H9 (cell line): Measurements from ENCODE around the gene MARCHF10. TPM values are rescaled to one million over a fixed set of nuclear protein-coding genes. Genes with fewer than 3 reads are reported as not detected.

ENCODE experiments used
- DNase-seq: peaks from one replicate; pipeline ENCODE4 v3.0.0-alpha.2; 2017
- H2AFZ ChIP-seq: one replicate; pipeline ENCODE4 v1.6.1; 2013; ENCODE audit warnings: mild to moderate bottlenecking, low read length, control low read depth, moderate library complexity
- H2AK5ac ChIP-seq: 2 replicates; pipeline ENCODE4 v1.6.1; 2013; ENCODE audit warnings: low read length, control low read depth, mixed read lengths; ENCODE audit not compliant: insufficient read length
- H2BK120ac ChIP-seq: one replicate; pipeline ENCODE4 v1.6.1; 2013; ENCODE audit warnings: low read depth, mild to moderate bottlenecking, low read length, control low read depth, inconsistent platforms; ENCODE audit not compliant: poor library complexity, severe bottlenecking
- H2BK12ac ChIP-seq: 2 replicates; pipeline ENCODE4 v1.6.1; 2013; ENCODE audit warnings: low read length, control low read depth, mixed read lengths, low read depth; ENCODE audit not compliant: insufficient read length
- H2BK15ac ChIP-seq: 2 replicates; pipeline ENCODE4 v1.6.1; 2013; ENCODE audit warnings: low read depth, low read length, control low read depth
- H2BK20ac ChIP-seq: one replicate; pipeline ENCODE4 v1.6.1; 2013; ENCODE audit warnings: low read depth, mild to moderate bottlenecking, low read length, control low read depth, inconsistent platforms; ENCODE audit not compliant: poor library complexity, severe bottlenecking
- H2BK5ac ChIP-seq: 2 replicates; pipeline ENCODE4 v1.6.1; 2013; ENCODE audit warnings: low read length, control low read depth, mixed read lengths; ENCODE audit not compliant: insufficient read length
- H3K14ac ChIP-seq: 2 replicates; pipeline ENCODE4 v1.6.1; 2013; ENCODE audit warnings: low read length, control low read depth; ENCODE audit not compliant: insufficient read depth
- H3K18ac ChIP-seq: 2 replicates; pipeline ENCODE4 v1.6.1; 2013; ENCODE audit warnings: low read depth, mild to moderate bottlenecking, mixed read lengths, low read length, control low read depth; ENCODE audit not compliant: insufficient read length
- H3K23ac ChIP-seq: 2 replicates; pipeline ENCODE4 v1.6.1; 2013; ENCODE audit warnings: low read length, control low read depth, mixed read lengths, low read depth; ENCODE audit not compliant: insufficient read length
- H3K23me2 ChIP-seq: 2 replicates; pipeline ENCODE4 v1.6.1; 2013; ENCODE audit warnings: low read depth, mild to moderate bottlenecking, mixed read lengths, low read length, control low read depth; ENCODE audit not compliant: insufficient read length, poor library complexity, severe bottlenecking
- H3K27ac ChIP-seq: 2 replicates; pipeline ENCODE4 v1.5.1; 2013; ENCODE audit warnings: low read length, control low read depth, mixed read lengths, low read depth; ENCODE audit not compliant: insufficient read length
- H3K27me3 ChIP-seq: 2 replicates; pipeline ENCODE4 v1.6.1; 2013; ENCODE audit warnings: low read length, control low read depth, inconsistent platforms; ENCODE audit not compliant: insufficient read depth
- H3K4ac ChIP-seq: 2 replicates; pipeline ENCODE4 v1.6.1; 2013; ENCODE audit warnings: low read depth, mild to moderate bottlenecking, control low read depth, inconsistent platforms, low read length, moderate library complexity
- H3K4me1 ChIP-seq: 2 replicates; pipeline ENCODE4 v1.6.1; 2013; ENCODE audit warnings: low read length, control low read depth, inconsistent platforms; ENCODE audit not compliant: insufficient read depth
- H3K4me2 ChIP-seq: 2 replicates; pipeline ENCODE4 v1.6.1; 2013; ENCODE audit warnings: low read length, control low read depth, mixed read lengths; ENCODE audit not compliant: insufficient read length, insufficient read depth
- H3K56ac ChIP-seq: 2 replicates; pipeline ENCODE4 v1.6.1; 2013; ENCODE audit warnings: low read depth, mild to moderate bottlenecking, mixed read lengths, low read length, control low read depth; ENCODE audit not compliant: insufficient read length
- H3K79me1 ChIP-seq: 2 replicates; pipeline ENCODE4 v1.6.1; 2013; ENCODE audit warnings: low read depth, mild to moderate bottlenecking, moderate library complexity, low read length, control low read depth, inconsistent platforms; ENCODE audit not compliant: insufficient read depth, poor library complexity, severe bottlenecking
- H3K79me2 ChIP-seq: 2 replicates; pipeline ENCODE4 v1.6.1; 2013; ENCODE audit warnings: low read length, control low read depth, inconsistent platforms; ENCODE audit not compliant: insufficient read depth
- H3K9ac ChIP-seq: 2 replicates; pipeline ENCODE4 v1.6.1; 2013; ENCODE audit warnings: low read length, control low read depth, mixed read lengths; ENCODE audit not compliant: insufficient read length; ENCODE audit errors: extremely low read depth
- H3K9me3 ChIP-seq: one replicate; pipeline ENCODE4 v1.6.1; 2013; ENCODE audit warnings: low read depth, low read length, inconsistent platforms; ENCODE audit not compliant: control insufficient read depth
- H3T11ph ChIP-seq: one replicate; pipeline ENCODE4 v1.6.1; 2013; ENCODE audit warnings: mild to moderate bottlenecking, low read length, control low read depth, inconsistent platforms
- H4K20me1 ChIP-seq: one replicate; pipeline ENCODE4 v1.6.1; 2013; ENCODE audit not compliant: control insufficient read depth, insufficient read length, insufficient read depth
- H4K5ac ChIP-seq: 2 replicates; pipeline ENCODE4 v1.6.1; 2013; ENCODE audit warnings: low read depth, mild to moderate bottlenecking, mixed read lengths, low read length, control low read depth; ENCODE audit not compliant: insufficient read length
- H4K8ac ChIP-seq: replicated peaks from 2 replicates; pipeline ENCODE4 v1.6.1; 2013; ENCODE audit warnings: low read length, control low read depth, mixed read lengths, low read depth; ENCODE audit not compliant: insufficient read length
- H4K91ac ChIP-seq: 2 replicates; pipeline ENCODE4 v1.6.1; 2013; ENCODE audit warnings: low read depth, mild to moderate bottlenecking, moderate library complexity, mixed read lengths, low read length, control low read depth; ENCODE audit not compliant: insufficient read length
- H3K27ac Mint-ChIP-seq, 3 experiments: 2 replicates in 2 of 3; 3 replicates in 1 of 3; pipeline ENCODE4 v1.8.0; 2020 to 2021; ENCODE audit warnings: mixed read lengths in 3 of 3, mild to moderate bottlenecking in 1 of 3, moderate library complexity in 1 of 3
- H3K27me3 Mint-ChIP-seq: 2 replicates; pipeline ENCODE4 v1.8.0; 2021; ENCODE audit warnings: low read depth, mild to moderate bottlenecking, moderate library complexity, mixed read lengths
- H3K36me3 Mint-ChIP-seq, 3 experiments: 2 replicates in 2 of 3; 3 replicates in 1 of 3; pipeline ENCODE4 v1.8.0; 2020 to 2021; ENCODE audit warnings: low read depth in 3 of 3, mixed read lengths in 3 of 3; ENCODE audit not compliant: insufficient read depth in 1 of 3
- H3K4me1 Mint-ChIP-seq, 2 experiments: 2 replicates each; pipeline ENCODE4 v1.8.0; 2020; ENCODE audit warnings: mixed read lengths in 2 of 2
- H3K4me3 Mint-ChIP-seq, 2 experiments: 2 replicates in 1 of 2; 3 replicates in 1 of 2; pipeline ENCODE4 v1.8.0; 2020 to 2021; ENCODE audit warnings: mild to moderate bottlenecking in 2 of 2, mixed read lengths in 2 of 2, moderate library complexity in 1 of 2
- H3K9me3 Mint-ChIP-seq, 2 experiments: 2 replicates in 1 of 2; 3 replicates in 1 of 2; pipeline ENCODE4 v1.8.0; 2020; ENCODE audit warnings: mild to moderate bottlenecking in 2 of 2, mixed read lengths in 2 of 2, moderate library complexity in 1 of 2
- WGBS: extraction: QIAGEN DNeasy Blood & Tissue Kit; methylation state at CpG from one replicate; pipeline ENCODE4 v1.1.7; 2013; ENCODE audit warnings: missing lambda C conversion rate, low lambda C conversion rate, mixed read lengths; ENCODE audit not compliant: insufficient read length; ENCODE audit errors: extremely low coverage; 5-methylcytosine and 5-hydroxymethylcytosine counted together
- total RNA-seq: library from RNA; stranded (reverse); gene quantifications from 2 replicates; pipeline ENCODE4 v1.2.1, GENCODE V29; 2021
- TF ChIP-seq, protein P1 (sequence below): fragments of 200-600 bp; sonication (generic); conservative IDR thresholded peaks from 3 replicates; pipeline ENCODE4 v1.8.0; 2021; ENCODE audit warnings: antibody characterized with exemption, mild to moderate bottlenecking

The MARCHF10 gene
- total RNA-seq, 1 experiment from 2014 or later, result not detected

GRCh38 chr17:62664336-62665120, 143.6 kb downstream of the MARCHF10 start:
- Histone ChIP-seq H3K9ac (no peak overlapping the region), H3K23ac (no peak overlapping the region), H3K4ac (no peak overlapping the region), H2BK120ac (no peak overlapping the region), H3K27me3 (no peaks in the 10 kb centered on the region), H4K8ac (no peak overlapping the region), H4K20me1 (no peaks in the 10 kb centered on the region), H3K18ac (no peak overlapping the region), H3T11ph (no peak overlapping the region), H3K4me1 (no peaks in the 10 kb centered on the region), H2BK12ac (no peak overlapping the region), H3K9me3 (no peaks in the 10 kb centered on the region), H3K79me1 (no peaks in the 10 kb centered on the region), H3K27ac (no peak overlapping the region), H2BK15ac (no peak overlapping the region), H2AK5ac (no peak overlapping the region), H2BK20ac (no peak overlapping the region), H3K14ac (no peak overlapping the region), H4K91ac (no peak overlapping the region), H2AFZ (no peak overlapping the region), H3K4me2 (no peak overlapping the region), H3K56ac (no peak overlapping the region), H3K23me2 (no peaks in the 10 kb centered on the region), H4K5ac (no peak overlapping the region), H3K79me2 (no peaks in the 10 kb centered on the region), H2BK5ac (no peak overlapping the region)
- Mint-ChIP-seq H3K9me3 (peaks cover 9% of the 10 kb centered on the region in 2 experiments), H3K36me3 (peaks cover 0 to 20% (median 5%) of the 10 kb centered on the region in 3 experiments; a peak in 5 of 7 replicates), H3K27me3 (no peaks in the 10 kb centered on the region), H3K4me3 (no peak overlapping the region), H3K4me1 (peaks cover 3 to 4% of the 10 kb centered on the region in 2 experiments; a peak in 2 of 4 replicates), H3K27ac (no peak overlapping the region; a peak in 1 of 7 replicates)
- no peak for DNase-seq
- no CpG with 5 or more reads among the region's 25 CpGs for WGBS
- TF ChIP-seq, protein P1, sequence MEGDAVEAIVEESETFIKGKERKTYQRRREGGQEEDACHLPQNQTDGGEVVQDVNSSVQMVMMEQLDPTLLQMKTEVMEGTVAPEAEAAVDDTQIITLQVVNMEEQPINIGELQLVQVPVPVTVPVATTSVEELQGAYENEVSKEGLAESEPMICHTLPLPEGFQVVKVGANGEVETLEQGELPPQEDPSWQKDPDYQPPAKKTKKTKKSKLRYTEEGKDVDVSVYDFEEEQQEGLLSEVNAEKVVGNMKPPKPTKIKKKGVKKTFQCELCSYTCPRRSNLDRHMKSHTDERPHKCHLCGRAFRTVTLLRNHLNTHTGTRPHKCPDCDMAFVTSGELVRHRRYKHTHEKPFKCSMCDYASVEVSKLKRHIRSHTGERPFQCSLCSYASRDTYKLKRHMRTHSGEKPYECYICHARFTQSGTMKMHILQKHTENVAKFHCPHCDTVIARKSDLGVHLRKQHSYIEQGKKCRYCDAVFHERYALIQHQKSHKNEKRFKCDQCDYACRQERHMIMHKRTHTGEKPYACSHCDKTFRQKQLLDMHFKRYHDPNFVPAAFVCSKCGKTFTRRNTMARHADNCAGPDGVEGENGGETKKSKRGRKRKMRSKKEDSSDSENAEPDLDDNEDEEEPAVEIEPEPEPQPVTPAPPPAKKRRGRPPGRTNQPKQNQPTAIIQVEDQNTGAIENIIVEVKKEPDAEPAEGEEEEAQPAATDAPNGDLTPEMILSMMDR, result no peak
